Measurements from ENCODE around the gene ADAMTSL1.

Gene ADAMTSL1

DNA sequence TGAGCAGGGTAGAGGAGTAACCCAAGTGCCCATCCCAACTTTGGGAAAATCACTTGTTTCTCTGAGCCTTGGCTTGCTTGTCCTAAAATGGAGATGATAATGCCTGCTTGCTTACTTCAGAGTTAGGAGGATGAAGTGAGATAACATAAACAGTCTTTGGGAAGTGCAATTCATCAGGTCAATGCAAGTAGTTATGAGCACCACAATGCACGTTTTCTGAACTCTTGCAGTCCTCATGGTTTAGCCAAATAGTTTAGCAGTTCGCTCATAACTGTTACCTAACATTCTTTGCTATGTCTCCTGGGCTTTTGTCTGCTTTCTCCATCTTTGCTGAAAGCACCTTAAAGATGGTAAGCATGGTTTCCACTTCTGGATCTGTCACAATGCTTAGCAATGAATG lies 270.0 kb downstream of the ADAMTSL1 start:
- no peak for DNase-seq

DNA sequence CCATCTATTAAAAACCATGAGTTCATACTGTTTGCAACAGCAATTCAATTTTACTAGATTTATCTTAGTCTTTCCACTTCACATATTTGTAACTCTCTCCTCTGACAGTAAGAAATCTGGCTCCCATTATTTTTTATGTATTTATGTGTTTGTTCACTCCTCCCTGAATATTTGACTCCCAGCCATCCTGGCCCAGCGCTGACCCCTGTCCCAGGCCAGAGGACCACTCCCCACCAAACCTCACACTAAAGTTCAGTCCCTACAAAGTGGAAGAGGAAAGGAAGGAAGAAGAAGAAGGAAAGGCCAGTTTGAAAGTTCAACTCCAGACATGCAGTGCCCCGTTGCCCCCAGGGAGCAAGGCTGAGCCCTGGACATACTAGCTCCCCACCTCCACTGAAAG lies 271.8 kb downstream of the ADAMTSL1 start:
- DNase-seq, result no peak

DNA sequence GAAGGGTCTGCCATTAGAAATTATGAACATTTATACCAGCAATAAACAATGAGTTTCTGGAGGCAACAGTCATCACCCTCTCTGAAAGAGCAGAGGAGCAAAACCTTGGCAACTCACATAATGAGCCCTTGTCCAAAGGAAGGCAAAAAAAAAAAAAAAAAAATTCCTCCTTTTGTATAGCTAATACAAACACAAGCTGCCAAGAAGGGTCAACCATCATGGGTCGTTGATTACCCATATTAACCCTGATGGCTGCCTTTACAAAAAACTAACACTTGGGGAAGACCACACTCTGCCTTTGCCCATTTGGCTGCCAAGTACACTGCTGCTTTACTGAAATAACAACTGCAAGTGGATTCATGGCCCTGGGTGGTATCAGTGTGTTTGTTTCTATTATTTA lies 272.7 kb downstream of the ADAMTSL1 start:
- DNase-seq, result no peak

GRCh38 chr9:18747595-18747994 lies 273.6 kb downstream of the ADAMTSL1 start:
- no peak for DNase-seq

DNA sequence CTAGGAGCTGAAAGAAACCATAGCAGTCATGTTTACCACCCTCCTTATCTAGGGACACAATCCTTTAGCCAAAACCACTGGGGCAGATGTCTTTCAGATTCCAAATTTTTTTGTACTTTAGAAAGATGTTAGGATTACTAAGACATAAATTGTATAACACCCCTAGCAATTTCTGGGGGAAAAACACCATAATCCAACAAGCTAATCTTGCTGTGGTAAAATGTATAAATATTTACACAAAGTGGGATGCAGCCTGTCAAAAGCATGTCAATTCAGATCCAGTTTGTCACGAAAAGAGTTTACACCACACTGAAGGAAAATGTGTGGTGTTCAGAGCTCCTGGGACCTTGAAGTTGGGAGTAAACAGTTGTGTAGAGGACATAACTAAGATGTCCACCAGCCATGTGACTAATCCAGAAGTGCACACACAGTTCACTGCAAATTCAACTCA lies 274.3 kb downstream of the ADAMTSL1 start:
- DNase-seq, result no peak

DNA sequence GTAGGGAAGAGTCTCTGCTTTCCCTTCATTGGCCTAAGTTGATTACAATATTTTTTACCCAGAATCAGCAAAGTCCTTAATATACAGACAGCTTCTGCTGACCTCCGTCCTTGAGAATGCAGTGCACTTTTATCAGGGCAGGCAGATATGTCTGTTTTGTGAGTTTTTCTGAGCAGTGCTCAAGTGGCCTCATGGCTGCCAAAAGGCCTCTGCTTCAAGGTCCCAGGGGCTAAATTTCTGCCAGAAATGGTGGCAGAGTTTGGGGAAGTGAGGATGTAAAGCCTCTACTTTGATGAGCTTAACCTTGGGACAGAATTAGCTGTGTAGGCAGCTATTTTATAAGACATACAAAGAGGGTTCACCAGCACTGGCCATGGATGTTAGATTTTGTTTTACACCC lies 275.8 kb downstream of the ADAMTSL1 start:
- DNase-seq, result no peak

DNA sequence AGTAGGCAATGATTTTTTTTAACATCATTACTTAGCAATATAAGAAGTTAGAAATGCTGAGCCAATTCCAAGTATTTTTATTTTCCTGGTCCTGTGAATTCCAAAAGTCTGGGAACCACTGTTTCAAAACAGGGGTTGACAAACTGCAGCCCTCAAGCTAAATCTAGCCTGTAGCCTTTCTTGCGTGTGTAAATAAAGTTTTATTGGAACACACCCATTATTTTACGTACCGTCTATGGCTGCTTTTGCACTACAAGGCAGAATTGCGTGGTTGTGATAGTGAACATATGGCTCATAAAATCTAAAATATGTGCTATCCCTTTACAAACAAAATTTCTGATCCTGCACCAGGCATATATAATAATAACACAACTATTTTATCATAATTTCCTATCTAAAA lies 280.0 kb downstream of the ADAMTSL1 start:
- DNase-seq, result no peak

DNA sequence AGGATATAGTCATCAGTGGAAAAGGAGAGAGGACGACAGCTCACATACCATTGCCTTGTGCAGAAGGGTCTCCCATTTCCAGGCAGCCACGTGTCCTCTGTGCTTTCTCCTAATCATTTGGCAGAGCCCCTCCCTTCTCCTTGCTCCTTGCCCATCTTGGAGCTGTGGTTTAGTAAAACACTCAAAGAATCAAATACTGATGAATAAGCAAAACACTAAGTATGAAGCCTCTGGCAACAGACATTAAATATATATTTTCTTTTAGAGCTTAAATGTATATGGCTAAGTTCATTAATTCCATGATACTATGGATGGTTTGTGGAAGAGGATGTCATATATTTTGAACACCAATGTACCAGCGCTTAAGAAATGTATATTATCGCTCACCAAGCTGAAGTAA lies 280.6 kb downstream of the ADAMTSL1 start:
- no peak for DNase-seq

DNA sequence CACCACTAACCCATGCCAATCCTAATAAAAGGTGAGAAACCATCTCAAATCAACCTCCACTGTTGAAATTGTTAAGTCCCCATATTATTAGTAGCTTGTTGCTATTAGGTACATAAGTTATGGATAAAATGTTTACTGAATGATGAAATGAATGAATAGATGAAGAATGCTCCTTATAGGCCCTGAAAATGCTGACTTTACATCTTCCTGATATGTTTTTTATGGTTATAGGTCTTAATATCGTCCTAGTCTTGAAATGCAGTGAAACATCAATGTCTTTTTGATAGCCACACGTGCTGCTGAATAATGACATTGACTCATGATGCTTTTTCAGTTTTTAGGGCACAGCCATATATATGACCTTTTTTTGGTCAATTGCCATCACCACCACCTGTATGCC lies 281.3 kb downstream of the ADAMTSL1 start:
- no peak for DNase-seq

DNA sequence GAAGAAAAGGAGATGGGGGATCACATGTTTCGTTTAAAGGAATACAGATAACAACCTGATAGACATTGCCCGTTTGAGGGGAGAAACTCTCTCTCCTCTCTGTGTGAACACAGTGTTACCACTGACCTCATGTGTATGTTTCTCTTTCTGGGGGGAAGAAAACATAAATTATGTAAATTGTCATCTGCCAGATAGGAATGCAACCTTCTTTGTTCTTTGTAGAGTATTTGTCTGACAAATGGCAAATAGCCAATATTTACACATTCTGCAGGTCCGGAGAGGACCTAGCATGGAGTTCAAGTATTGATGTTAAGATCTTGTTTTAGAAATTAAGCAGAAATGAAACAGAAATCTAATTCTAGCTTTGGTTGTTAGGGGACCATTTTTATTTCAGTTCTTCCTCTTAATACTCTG lies 282.8 kb downstream of the ADAMTSL1 start:
- DNase-seq, result no peak

GRCh38 chr9:18759827-18760226 lies 285.9 kb downstream of the ADAMTSL1 start:
- DNase-seq, result no peak

GRCh38 chr9:18761742-18762300 lies 287.9 kb downstream of the ADAMTSL1 start:
- no peak for DNase-seq

DNA sequence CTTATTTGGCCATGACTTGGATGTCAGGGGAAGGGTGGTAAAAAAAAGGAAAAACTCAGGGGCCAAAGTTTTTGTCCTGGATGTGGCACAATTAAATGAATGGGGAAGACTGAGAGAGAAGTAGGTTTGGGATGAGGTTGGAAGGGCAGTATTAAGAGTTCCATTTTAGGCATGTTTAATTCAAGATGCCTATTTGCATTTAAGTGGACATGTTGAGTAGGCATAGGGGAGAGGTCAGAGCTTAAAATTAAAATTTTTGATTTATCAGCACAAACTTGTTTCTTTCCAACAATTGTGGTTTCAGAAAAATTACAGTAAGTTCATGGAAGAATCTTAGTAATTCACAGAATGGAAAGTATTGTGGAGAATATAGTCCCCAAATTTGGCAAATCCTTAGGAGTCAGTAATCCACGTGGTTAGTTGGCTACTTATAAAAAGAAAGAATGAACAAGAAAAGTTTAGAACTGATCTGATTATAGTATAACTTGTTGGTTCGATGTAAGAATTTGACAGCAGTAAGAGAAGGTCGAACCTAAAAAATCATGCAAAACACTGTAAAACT lies 293.1 kb downstream of the ADAMTSL1 start:
- no peak for DNase-seq

DNA sequence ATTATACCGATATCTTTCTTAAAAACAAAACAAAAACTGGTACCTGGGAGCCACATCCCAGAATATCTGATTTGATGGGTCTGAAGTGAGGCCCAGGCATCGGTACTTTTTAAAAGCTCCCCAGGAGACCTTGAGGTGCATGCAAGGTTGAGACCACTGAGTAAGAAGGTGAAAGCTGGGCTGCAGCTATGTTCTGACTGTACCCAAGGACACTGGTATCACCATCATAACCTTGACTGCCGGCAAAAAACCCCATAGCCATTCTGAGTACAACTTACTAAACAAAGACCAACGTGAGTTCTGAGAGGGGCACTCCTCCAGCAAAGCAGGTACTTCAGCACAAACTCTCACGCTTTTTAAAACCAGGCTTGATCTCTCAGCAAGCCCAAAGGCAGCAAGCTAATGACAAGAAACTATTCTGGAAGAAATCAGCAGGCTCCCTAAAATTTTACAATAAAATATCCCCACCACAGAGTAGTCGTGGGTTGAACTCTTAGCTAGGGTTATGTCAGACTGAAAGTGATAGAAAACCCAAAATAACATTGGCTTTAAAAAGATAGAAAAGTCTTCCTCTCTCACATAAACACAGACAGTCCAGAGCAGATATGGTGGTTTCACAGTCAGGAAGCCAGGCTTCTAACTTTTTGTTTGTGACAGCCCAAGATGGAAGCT lies 295.1 kb downstream of the ADAMTSL1 start:
- no peak for DNase-seq

- DNase-seq, result no peak
These were observed 296.4 kb downstream of the ADAMTSL1 start for GRCh38 chr9:18770131-18770908.

DNA sequence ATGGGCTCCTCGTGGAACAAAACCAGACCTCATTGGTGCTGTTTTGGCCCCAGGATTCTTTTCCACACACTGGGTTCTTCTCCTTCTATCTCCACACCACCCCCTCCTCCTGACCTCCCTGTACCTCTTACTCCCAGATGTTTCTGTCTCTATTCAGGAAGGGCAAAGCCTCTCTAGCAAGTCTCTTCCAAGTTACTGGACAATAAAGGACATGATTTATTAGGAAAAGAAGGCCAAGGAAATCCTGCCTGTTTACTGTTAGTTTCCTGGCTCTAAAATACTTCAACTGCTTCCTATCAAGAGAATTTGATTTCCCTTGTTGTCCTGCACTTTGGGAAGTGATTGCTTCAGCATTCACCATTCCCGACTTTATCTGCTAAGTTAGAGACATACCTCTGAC lies 297.1 kb downstream of the ADAMTSL1 start:
- no peak for DNase-seq

DNA sequence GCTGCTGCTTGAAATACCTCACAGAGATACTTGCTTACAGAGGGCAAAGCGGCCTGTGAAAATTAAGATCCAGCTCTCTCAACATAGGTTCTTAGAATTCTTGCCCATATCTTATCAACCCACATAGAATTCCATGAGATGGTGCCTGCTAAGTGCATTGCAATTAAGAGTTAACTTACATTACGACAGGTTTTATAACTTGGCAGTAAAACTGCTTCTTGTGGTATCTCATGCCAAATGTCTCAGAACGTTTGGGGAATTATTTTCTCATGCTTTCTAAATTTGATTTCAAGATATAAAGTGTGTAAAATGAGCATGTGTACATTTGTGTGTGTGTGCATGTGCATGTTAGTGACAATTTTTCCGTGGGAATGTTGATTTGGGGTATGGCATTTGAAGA lies 297.8 kb downstream of the ADAMTSL1 start:
- no peak for DNase-seq

- no peak for DNase-seq
These were observed 301.3 kb downstream of the ADAMTSL1 start for GRCh38 chr9:18775241-18775640.

DNA sequence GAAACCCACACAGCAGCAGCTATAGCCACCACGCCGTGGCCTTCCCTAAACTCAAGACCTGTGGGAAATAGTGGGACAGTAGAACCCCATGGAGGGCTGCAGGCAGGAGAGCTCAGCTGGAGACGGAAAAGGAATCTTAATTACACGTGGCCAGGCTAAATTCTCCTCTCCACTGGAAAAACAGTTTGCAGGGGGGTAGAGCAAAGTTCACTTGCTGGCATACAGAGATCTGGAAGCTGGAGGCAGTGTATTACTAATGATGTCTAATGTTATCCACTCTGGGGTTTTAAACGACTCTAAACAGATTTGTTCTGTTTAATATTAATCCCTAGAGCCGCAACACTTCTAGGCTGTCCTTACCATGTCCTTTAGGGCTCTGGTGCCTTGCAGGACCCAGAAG lies 302.0 kb downstream of the ADAMTSL1 start:
- DNase-seq, result no peak

- no peak for DNase-seq
These were observed 303.2 kb downstream of the ADAMTSL1 start for GRCh38 chr9:18776836-18777820.

GRCh38 chr9:18778147-18778546 lies 304.2 kb downstream of the ADAMTSL1 start:
- no peak for DNase-seq

DNA sequence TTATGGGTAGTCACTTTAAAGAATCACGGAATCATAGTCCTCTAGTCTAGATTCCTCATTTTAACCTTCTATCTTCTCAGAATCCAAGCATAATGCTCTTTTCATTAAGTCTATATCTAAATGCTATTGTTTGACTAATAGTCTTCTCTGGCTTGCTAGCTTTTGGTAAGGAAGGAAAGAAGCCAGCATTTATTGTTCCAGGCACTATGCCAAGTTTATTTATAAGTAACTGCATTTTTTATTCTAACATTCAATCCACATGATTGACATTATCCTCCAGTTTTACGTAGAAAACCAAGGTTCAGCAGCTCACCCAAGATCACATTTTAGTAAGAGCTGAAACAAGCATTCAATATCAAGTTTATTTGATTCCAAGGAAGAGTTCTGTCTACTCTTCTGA lies 304.9 kb downstream of the ADAMTSL1 start:
- no peak for DNase-seq

DNA sequence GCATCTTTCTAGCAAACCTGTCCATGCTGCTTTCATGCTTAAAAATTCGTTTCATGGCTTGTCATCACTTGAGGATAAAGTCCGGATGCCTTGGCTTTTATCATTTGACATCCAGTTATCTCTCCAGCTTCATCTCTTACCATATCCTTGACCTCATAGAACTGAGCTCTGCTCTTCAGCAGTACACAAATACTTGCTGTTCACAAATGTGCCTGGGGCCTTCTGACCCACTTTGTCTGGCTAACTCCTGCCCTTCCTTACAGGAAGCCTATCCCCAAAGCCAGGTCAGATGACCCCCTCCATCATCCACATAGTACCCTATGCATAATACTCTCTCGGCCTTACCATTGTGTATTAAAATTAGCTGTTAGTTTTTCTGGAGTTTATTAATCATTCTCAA lies 310.0 kb downstream of the ADAMTSL1 start:
- DNase-seq, result no peak

Measured in activated CD4-positive, alpha-beta T cell treated with anti-CD3 and anti-CD28 coated beads for 48 hours (primary cell).